GM18909 (cell line): Measurements from ENCODE around the gene MAD1L1.

Source experiments
- ATAC-seq: cut with Tn5 transposase; IDR thresholded peaks from one replicate; pipeline ENCODE4 v1.9.1; 2021; ENCODE audit warnings: mild to moderate bottlenecking; ENCODE audit not compliant: unreplicated experiment, poor library complexity

MAD1L1 gene

GRCh38 chr7:2145835-2146580, 86.7 kb downstream of the MAD1L1 start:
- ATAC-seq: no peak

- no peak for ATAC-seq
These were observed 87.8 kb downstream of the MAD1L1 start for GRCh38 chr7:2144926-2145325.

GRCh38 chr7:2143981-2144595, 88.7 kb downstream of the MAD1L1 start:
- no peak for ATAC-seq

- ATAC-seq: no peak
These were observed 89.3 kb downstream of the MAD1L1 start for GRCh38 chr7:2143450-2143849.

- ATAC-seq: no peak
These were observed 90.4 kb downstream of the MAD1L1 start for GRCh38 chr7:2142386-2142785.

- ATAC-seq: no peak
These were observed 91.1 kb downstream of the MAD1L1 start for GRCh38 chr7:2141651-2142050.

- no peak for ATAC-seq
These were observed 91.7 kb downstream of the MAD1L1 start for GRCh38 chr7:2141021-2141410.

- no peak for ATAC-seq
These were observed 92.3 kb downstream of the MAD1L1 start for GRCh38 chr7:2140216-2141020.

GRCh38 chr7:2139004-2139699, 93.6 kb downstream of the MAD1L1 start:
- no peak for ATAC-seq

GRCh38 chr7:2138146-2138765, 94.5 kb downstream of the MAD1L1 start:
- no peak for ATAC-seq

- no peak for ATAC-seq
These were observed 98.0 kb downstream of the MAD1L1 start for GRCh38 chr7:2134740-2135139.

- ATAC-seq: no peak
These were observed 100.5 kb downstream of the MAD1L1 start for GRCh38 chr7:2132243-2132642.

GRCh38 chr7:2131800-2132199, 100.9 kb downstream of the MAD1L1 start:
- ATAC-seq: no peak

- no peak for ATAC-seq
These were observed 101.4 kb downstream of the MAD1L1 start for GRCh38 chr7:2131341-2131740.

- no peak for ATAC-seq
These were observed 102.7 kb downstream of the MAD1L1 start for GRCh38 chr7:2130096-2130375.

GRCh38 chr7:2129323-2130095, 103.2 kb downstream of the MAD1L1 start:
- no peak for ATAC-seq

GRCh38 chr7:2128601-2129322, 104.0 kb downstream of the MAD1L1 start:
- ATAC-seq: no peak

- no peak for ATAC-seq
These were observed 106.1 kb downstream of the MAD1L1 start for GRCh38 chr7:2126621-2127020.

- no peak for ATAC-seq
These were observed 106.8 kb downstream of the MAD1L1 start for GRCh38 chr7:2125931-2126330.
